Uterus (tissue), 4 donors: ENCODE measurements around the gene MLLT10. TPM values are rescaled to one million over a fixed set of nuclear protein-coding genes. Genes with fewer than 3 reads are reported as not detected.

ENCODE experiments used
- DNase-seq, 2 donors: peaks; one replicate each; pipeline ENCODE4 v3.0.0-alpha.2; 2019 to 2020
- H3K27ac ChIP-seq, 2 donors: fragments of 200-600 bp; sonication (generic); 1 replicate in 1 of 2; 2 replicates in 1 of 2; pipeline ENCODE4 v1.5.1; 2016 to 2018
- H3K27me3 ChIP-seq, 2 donors: fragments of 200-600 bp; sonication (generic); one replicate each; pipeline ENCODE4 v1.5.1; 2018 to 2019; ENCODE audit warnings: control low read depth in 1 of 2
- H3K36me3 ChIP-seq, 2 donors: fragments of 200-600 bp; sonication (generic); one replicate each; pipeline ENCODE4 v1.5.1; 2019; ENCODE audit warnings: control low read depth in 1 of 2
- H3K4me1 ChIP-seq, 2 donors: fragments of 200-600 bp; sonication (generic); one replicate each; pipeline ENCODE4 v1.5.1; 2018 to 2019; ENCODE audit warnings: control low read depth in 1 of 2
- H3K4me3 ChIP-seq, 2 donors: fragments of 200-600 bp; sonication (generic); 1 replicate in 1 of 2; 2 replicates in 1 of 2; pipeline ENCODE4 v1.5.1; 2018 to 2019; ENCODE audit warnings: mild to moderate bottlenecking in 1 of 2
- H3K9me3 ChIP-seq, 2 donors: fragments of 200-600 bp; sonication (generic); one replicate each; pipeline ENCODE4 v1.5.1; 2019; ENCODE audit warnings: control low read depth in 1 of 2
- CTCF ChIP-seq, 4 experiments: fragments of 200-600 bp in 2 of 4; fragments of 450-650 bp in 2 of 4; sonication (generic) in 2 of 4; IDR thresholded peaks; one replicate each; pipeline ENCODE4 v1.5.1; 2016 to 2019; ENCODE audit warnings: antibody characterized with exemption in 4 of 4, mild to moderate bottlenecking in 2 of 4, moderate library complexity in 1 of 4
- POLR2A ChIP-seq, 2 donors: fragments of 450-650 bp; IDR thresholded peaks; one replicate each; pipeline ENCODE4 v1.6.1; 2016; ENCODE audit warnings: antibody characterized with exemption in 2 of 2, mild to moderate bottlenecking in 1 of 2, moderate library complexity in 1 of 2
- intact Hi-C: fragments of 100-400 bp; cut with DNase I; formaldehyde crosslinking; loops from one replicate; pipeline ENCODE4 v1.15.1; 2023; ENCODE audit warnings: low total_unique reads
- total RNA-seq, 4 donors: library from RNA; depleted of rRNA in 3 of 4; stranded (reverse); fragments of >200 nt in 3 of 4; gene quantifications; one replicate each; pipeline versions ENCODE4 v1.1.0 to v1.2.4, GENCODE V29; 2014 to 2023
- donor health status: DM: yes; HTN: yes; CAD: no.

The MLLT10 gene
- total RNA-seq, 4 donors from 2014 or later: 34.1 to 71.2 (median 59.8) TPM

DNA sequence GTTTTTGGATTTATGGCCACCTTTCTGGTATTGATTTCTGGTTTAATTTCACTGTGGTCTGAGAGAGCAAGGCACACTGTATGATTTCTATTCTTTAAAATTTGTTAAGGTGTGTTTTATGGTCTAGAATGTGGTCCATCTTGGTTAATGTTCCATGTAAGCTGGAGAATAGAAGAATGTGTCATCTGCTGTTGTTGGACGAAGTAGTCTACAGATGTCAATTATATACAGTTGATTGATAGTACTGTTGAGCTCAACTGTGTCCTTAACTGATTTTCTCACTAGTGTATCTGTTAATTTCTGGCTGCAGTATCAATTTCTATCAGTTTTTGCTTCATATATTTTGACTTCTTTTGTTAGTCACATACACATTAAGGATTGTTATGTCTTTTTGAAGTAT, 127.1 kb downstream of the MLLT10 start:
- TF ChIP-seq POLR2A (IDR thresholded peaks at IDR 0.05): no peak
- no peak for TF ChIP-seq CTCF (IDR thresholded peaks at IDR 0.05)
- H3K9me3 ChIP-seq: no peaks in the 10 kb centered on the region
- DNase-seq: no peak
- no peak overlapping the region for H3K27ac ChIP-seq
- no peak overlapping the region for H3K4me3 ChIP-seq
- no peaks in the 10 kb centered on the region for H3K36me3 ChIP-seq
- H3K4me1 ChIP-seq: no peaks in the 10 kb centered on the region
- intact Hi-C loops: no loop called here
- no peaks in the 10 kb centered on the region for H3K27me3 ChIP-seq

DNA sequence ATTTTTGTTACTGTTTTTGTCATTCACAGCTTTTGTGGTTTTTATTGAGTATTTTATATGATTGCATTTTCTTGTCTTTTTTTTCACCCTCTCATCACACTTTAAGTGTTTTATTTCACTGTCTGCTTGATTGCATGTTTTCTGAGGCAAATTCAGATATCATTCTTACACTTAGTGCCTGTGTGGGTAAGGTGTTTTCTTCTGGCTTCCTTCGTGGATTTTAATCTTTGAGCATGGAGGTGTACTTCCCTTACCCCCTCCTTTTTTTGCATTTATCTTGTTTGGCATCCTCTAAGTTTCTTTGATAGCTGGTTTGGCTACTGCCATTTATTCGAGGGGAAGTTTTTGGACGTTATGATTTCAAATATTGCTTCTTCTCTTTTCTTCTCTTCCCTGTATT, 127.9 kb downstream of the MLLT10 start:
- Histone ChIP-seq H3K27ac (no peak overlapping the region), H3K27me3 (no peaks in the 10 kb centered on the region), H3K4me1 (no peaks in the 10 kb centered on the region), H3K36me3 (no peaks in the 10 kb centered on the region), H3K9me3 (no peaks in the 10 kb centered on the region), H3K4me3 (no peak overlapping the region)
- TF ChIP-seq CTCF (IDR thresholded peaks at IDR 0.05) (no peak), POLR2A (IDR thresholded peaks at IDR 0.05) (no peak)
- intact Hi-C loops: no loop called here
- no peak for DNase-seq

DNA sequence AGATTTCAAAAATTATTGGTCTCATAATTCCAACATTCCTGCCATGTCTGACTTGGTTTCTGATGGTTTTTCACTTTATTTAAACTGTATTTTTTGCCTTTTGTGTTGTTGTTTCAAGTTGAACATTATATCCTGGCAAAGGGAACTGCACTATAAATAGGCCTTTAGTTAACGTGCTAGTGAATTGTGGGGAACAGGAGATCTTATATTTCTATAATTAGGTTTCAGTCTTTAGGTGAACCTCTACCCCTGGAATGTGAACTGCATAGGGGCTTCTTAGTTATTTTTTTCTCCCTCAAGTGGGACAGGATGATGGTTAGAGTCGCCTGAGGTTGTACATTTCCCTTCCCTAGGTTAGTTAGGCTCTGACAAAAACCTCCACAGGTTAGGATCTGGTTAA, 128.6 kb downstream of the MLLT10 start:
- H3K36me3 ChIP-seq: no peaks in the 10 kb centered on the region
- TF ChIP-seq CTCF (IDR thresholded peaks at IDR 0.05) (no peak), POLR2A (IDR thresholded peaks at IDR 0.05) (no peak)
- no peaks in the 10 kb centered on the region for H3K27me3 ChIP-seq
- no peak overlapping the region for H3K27ac ChIP-seq
- intact Hi-C loops: no loop called here
- no peak overlapping the region for H3K4me3 ChIP-seq
- no peaks in the 10 kb centered on the region for H3K4me1 ChIP-seq
- no peaks in the 10 kb centered on the region for H3K9me3 ChIP-seq
- no peak for DNase-seq

- intact Hi-C loops: no loop called here
- H3K4me1 ChIP-seq: peaks cover 0 to 4% of the 10 kb centered on the region in 2 donors
- no peak overlapping the region for H3K4me3 ChIP-seq
- H3K36me3 ChIP-seq: no peaks in the 10 kb centered on the region
- H3K27ac ChIP-seq: no peak overlapping the region
- TF ChIP-seq POLR2A (IDR thresholded peaks at IDR 0.05): no peak
- TF ChIP-seq CTCF (IDR thresholded peaks at IDR 0.05): no peak
- DNase-seq: no peak
- no peaks in the 10 kb centered on the region for H3K27me3 ChIP-seq
- no peaks in the 10 kb centered on the region for H3K9me3 ChIP-seq
These were observed 134.8 kb downstream of the MLLT10 start for GRCh38 chr10:21668831-21669230.

DNA sequence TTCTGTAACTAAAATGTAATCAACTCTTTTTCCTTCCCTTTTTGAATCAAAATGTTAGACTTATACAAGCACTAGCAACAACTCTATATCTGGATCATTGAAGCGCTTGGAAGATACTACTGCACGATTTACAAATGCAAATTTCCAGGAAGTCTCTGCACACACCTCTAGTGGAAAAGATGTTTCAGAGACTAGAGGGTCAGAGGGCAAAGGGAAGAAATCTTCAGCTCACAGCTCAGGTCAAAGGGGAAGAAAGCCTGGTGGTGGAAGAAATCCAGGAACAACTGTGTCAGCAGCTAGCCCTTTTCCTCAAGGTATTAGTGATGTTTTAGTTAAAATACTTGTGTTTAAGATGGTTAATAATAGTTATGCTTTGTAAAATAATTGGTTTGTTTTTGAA, 136.4 kb downstream of the MLLT10 start:
- intact Hi-C loops: no loop called here
- H3K4me1 ChIP-seq: peaks cover 0 to 4% of the 10 kb centered on the region in 2 donors
- no peaks in the 10 kb centered on the region for H3K36me3 ChIP-seq
- H3K4me3 ChIP-seq: no peak overlapping the region
- no peaks in the 10 kb centered on the region for H3K27me3 ChIP-seq
- H3K9me3 ChIP-seq: no peaks in the 10 kb centered on the region
- no peak for DNase-seq
- no peak for TF ChIP-seq CTCF (IDR thresholded peaks at IDR 0.05)
- TF ChIP-seq POLR2A (IDR thresholded peaks at IDR 0.05): no peak
- H3K27ac ChIP-seq: no peak overlapping the region
